Ovary (tissue), 3 donors: ENCODE data around the gene YOD1.

Source experiments
- CTCF ChIP-seq, 3 donors: fragments of 450-650 bp in 2 of 3; fragments of 200-600 bp in 1 of 3; IDR thresholded peaks; one replicate each; pipeline versions ENCODE4 v1.5.1 to v1.8.0; 2016 to 2022; ENCODE audit warnings: antibody characterized with exemption in 3 of 3, mild to moderate bottlenecking in 1 of 3
- EP300 ChIP-seq: sonication (generic); formaldehyde crosslinking; IDR thresholded peaks from one replicate; pipeline ENCODE4 v1.6.1; 2017; ENCODE audit warnings: antibody characterized with exemption
- POLR2A ChIP-seq: fragments of 450-650 bp; IDR thresholded peaks from one replicate; pipeline ENCODE4 v1.6.1; 2017; ENCODE audit warnings: antibody characterized with exemption, mild to moderate bottlenecking, moderate library complexity
- donor health status: DM: no; HTN: no; CAD: no.

- TF ChIP-seq CTCF (IDR thresholded peaks at IDR 0.05) (no peak), POLR2A (no peak), EP300 (no peak)
These were observed 11.1 kb upstream of the YOD1 start for GRCh38 chr1:207062058-207062457.
